GM12874 (cell line): Measurements from ENCODE around the gene HECW1.

Experiments used
- CTCF ChIP-seq: IDR thresholded peaks from 2 replicates; pipeline ENCODE4 v1.5.1; 2011; ENCODE audit warnings: low read depth, mild to moderate bottlenecking, control low read depth, low read length, moderate library complexity; ENCODE audit not compliant: insufficient read depth

The HECW1 gene

GRCh38 chr7:43139137-43139536, 26.7 kb downstream of the HECW1 start:
- no peak for TF ChIP-seq CTCF

GRCh38 chr7:43140186-43140585, 27.7 kb downstream of the HECW1 start:
- no peak for TF ChIP-seq CTCF

GRCh38 chr7:43141091-43141490, 28.6 kb downstream of the HECW1 start:
- no peak for TF ChIP-seq CTCF

GRCh38 chr7:43142703-43143102, 30.3 kb downstream of the HECW1 start:
- no peak for TF ChIP-seq CTCF

GRCh38 chr7:43143918-43144589, 31.6 kb downstream of the HECW1 start:
- no peak for TF ChIP-seq CTCF

GRCh38 chr7:43148161-43148731, 35.8 kb downstream of the HECW1 start:
- no peak for TF ChIP-seq CTCF

- no peak for TF ChIP-seq CTCF
Observed at GRCh38 chr7:43151076-43151475, 38.6 kb downstream of the HECW1 start.
